Duodenal mucosa (tissue), 2 donors: ENCODE data around the gene FAM89A.
"Not testable (repeated sequence)": the region's sequence is repeated elsewhere in the genome, so short reads cannot be mapped to it uniquely, and the experiment has no call there.

ENCODE experiments used
- H3K27ac ChIP-seq: one replicate; pipeline ENCODE4 v1.7.0; 2013; ENCODE audit warnings: low read depth, low read length
- H3K27me3 ChIP-seq, 2 donors: one replicate each; pipeline ENCODE4 v1.7.0; 2013; ENCODE audit warnings: low read length in 2 of 2, control low read depth in 1 of 2; ENCODE audit not compliant: insufficient read depth in 2 of 2, control insufficient read depth in 1 of 2
- H3K36me3 ChIP-seq, 2 donors: one replicate each; pipeline ENCODE4 v1.7.0; 2013; ENCODE audit warnings: low read length in 2 of 2, control low read depth in 1 of 2; ENCODE audit not compliant: insufficient read depth in 2 of 2, control insufficient read depth in 1 of 2
- H3K4me1 ChIP-seq, 2 donors: one replicate each; pipeline ENCODE4 v1.7.0; 2013; ENCODE audit warnings: low read length in 2 of 2, control low read depth in 1 of 2; ENCODE audit not compliant: insufficient read depth in 2 of 2, control insufficient read depth in 1 of 2
- H3K4me3 ChIP-seq, 2 donors: one replicate each; pipeline ENCODE4 v1.7.0; 2013; ENCODE audit warnings: low read length in 2 of 2, low read depth in 1 of 2
- H3K9ac ChIP-seq, 2 donors: one replicate each; pipeline ENCODE4 v1.7.0; 2013; ENCODE audit warnings: low read length in 2 of 2, low read depth in 1 of 2
- H3K9me3 ChIP-seq, 2 donors: one replicate each; pipeline ENCODE4 v1.7.0; 2013; ENCODE audit warnings: low read length in 2 of 2, control low read depth in 1 of 2; ENCODE audit not compliant: control insufficient read depth in 1 of 2

Gene FAM89A

GRCh38 chr1:231007535-231007934 is 32.5 kb downstream of the FAM89A start:
- not testable (repeated sequence) for H3K36me3 ChIP-seq, H3K27me3 ChIP-seq, H3K9ac ChIP-seq, H3K4me1 ChIP-seq, H3K4me3 ChIP-seq, H3K27ac ChIP-seq
- H3K9me3 ChIP-seq: peaks cover 13 to 28% of the 10 kb centered on the region in 2 donors

GRCh38 chr1:231001892-231002291 is 38.2 kb downstream of the FAM89A start:
- Histone ChIP-seq H3K36me3 (peaks cover 34 to 52% of the 10 kb centered on the region in 2 donors), H3K9ac (no peak overlapping the region), H3K27me3 (no peaks in the 10 kb centered on the region), H3K4me3 (no peak overlapping the region), H3K9me3 (peaks cover 10 to 23% of the 10 kb centered on the region in 2 donors), H3K27ac (no peak overlapping the region), H3K4me1 (no peaks in the 10 kb centered on the region)

- Histone ChIP-seq H3K9ac (no peak overlapping the region), H3K27ac (no peak overlapping the region), H3K4me1 (no peaks in the 10 kb centered on the region), H3K4me3 (no peak overlapping the region), H3K9me3 (peaks cover 10 to 21% of the 10 kb centered on the region in 2 donors), H3K36me3 (peaks cover 39 to 63% of the 10 kb centered on the region in 2 donors), H3K27me3 (no peaks in the 10 kb centered on the region)
These were observed 39.4 kb downstream of the FAM89A start for GRCh38 chr1:231000639-231001038.

- H3K27me3 ChIP-seq: no peaks in the 10 kb centered on the region
- peaks cover 10 to 21% of the 10 kb centered on the region in 2 donors for H3K9me3 ChIP-seq
- no peak overlapping the region for H3K9ac ChIP-seq
- H3K4me1 ChIP-seq: no peaks in the 10 kb centered on the region
- H3K4me3 ChIP-seq: no peak overlapping the region
- H3K36me3 ChIP-seq: peaks cover 40 to 68% of the 10 kb centered on the region in 2 donors
- no peak overlapping the region for H3K27ac ChIP-seq
These were observed 39.9 kb downstream of the FAM89A start for GRCh38 chr1:231000201-231000600.

- Histone ChIP-seq H3K4me1 (no peaks in the 10 kb centered on the region), H3K4me3 (no peak overlapping the region), H3K27ac (no peak overlapping the region), H3K27me3 (no peaks in the 10 kb centered on the region), H3K9me3 (no peaks in the 10 kb centered on the region), H3K36me3 (peaks cover 46 to 83% of the 10 kb centered on the region in 2 donors), H3K9ac (no peak overlapping the region)
These were observed 45.2 kb downstream of the FAM89A start for GRCh38 chr1:230994860-230995259.

- H3K36me3 ChIP-seq: peaks cover 25 to 66% of the 10 kb centered on the region in 2 donors
- no peak overlapping the region for H3K4me3 ChIP-seq
- H3K4me1 ChIP-seq: peaks cover 5 to 7% of the 10 kb centered on the region in 2 donors
- no peak overlapping the region for H3K27ac ChIP-seq
- no peaks in the 10 kb centered on the region for H3K9me3 ChIP-seq
- no peak overlapping the region for H3K9ac ChIP-seq
- no peaks in the 10 kb centered on the region for H3K27me3 ChIP-seq
These were observed 47.8 kb downstream of the FAM89A start for GRCh38 chr1:230992100-230992774.

GRCh38 chr1:230987448-230987847 is 52.6 kb downstream of the FAM89A start:
- Histone ChIP-seq H3K9me3 (no peaks in the 10 kb centered on the region), H3K27me3 (no peaks in the 10 kb centered on the region), H3K4me1 (peaks cover 17 to 22% of the 10 kb centered on the region in 2 donors), H3K9ac (no peak overlapping the region), H3K27ac (no peak overlapping the region), H3K4me3 (no peak overlapping the region), H3K36me3 (peaks cover 14 to 32% of the 10 kb centered on the region in 2 donors)

- no peak overlapping the region for H3K4me3 ChIP-seq
- no peak overlapping the region for H3K9ac ChIP-seq
- H3K9me3 ChIP-seq: no peaks in the 10 kb centered on the region
- H3K27ac ChIP-seq: no peak overlapping the region
- peaks cover 17 to 22% of the 10 kb centered on the region in 2 donors for H3K4me1 ChIP-seq
- no peaks in the 10 kb centered on the region for H3K27me3 ChIP-seq
- H3K36me3 ChIP-seq: peaks cover 10 to 28% of the 10 kb centered on the region in 2 donors
These were observed 53.1 kb downstream of the FAM89A start for GRCh38 chr1:230986976-230987375.

GRCh38 chr1:230985711-230986110 is 54.3 kb downstream of the FAM89A start:
- H3K27ac ChIP-seq: no peak overlapping the region
- no peaks in the 10 kb centered on the region for H3K9me3 ChIP-seq
- no peaks in the 10 kb centered on the region for H3K27me3 ChIP-seq
- peaks cover 17 to 22% of the 10 kb centered on the region in 2 donors for H3K4me1 ChIP-seq
- H3K36me3 ChIP-seq: peaks cover 4 to 16% of the 10 kb centered on the region in 2 donors
- H3K4me3 ChIP-seq: no peak overlapping the region
- no peak overlapping the region for H3K9ac ChIP-seq

- H3K27me3 ChIP-seq, H3K36me3 ChIP-seq, H3K27ac ChIP-seq, H3K9ac ChIP-seq, H3K9me3 ChIP-seq, H3K4me3 ChIP-seq: not testable (repeated sequence)
- H3K4me1 ChIP-seq: peaks cover 19 to 26% of the 10 kb centered on the region in 2 donors
These were observed 55.2 kb downstream of the FAM89A start for GRCh38 chr1:230984622-230985515.
